K562 (cell line): ENCODE data around the gene ITGAD. TPM values are rescaled to one million over a fixed set of nuclear protein-coding genes. Genes with fewer than 3 reads are reported as not detected.

ENCODE experiments used
- ATAC-seq: fragments of 200-7000 bp; cut with Tn5 transposase; 3 replicates; pipeline ENCODE4 v1.9.1; 2020; ENCODE audit warnings: moderate library complexity
- BruUV-seq: library from RNA; stranded (reverse); fragments of 400-500 nt; replicated peaks from 2 replicates; lab custom pipeline; 2021; lab: Mats Ljungman, UMichigan
- CTCF ChIA-PET: fragments of 300-600 bp; formaldehyde crosslinking; extraction: SDS; loops from one replicate; lab custom pipeline; 2021; ENCODE audit warnings: low intra/inter-chr PET ratio; lab: Yijun Ruan, JAX
- POLR2A ChIA-PET: fragments of 300-600, 350-650 bp; sonication (Branson Sonifier 250); formaldehyde crosslinking; extraction: SDS; loops from one replicate; lab custom pipeline; 2021; ENCODE audit warnings: antibody characterized with exemption, inconsistent platforms; lab: Yijun Ruan, JAX
- DNase-seq, 4 experiments: peaks; one replicate each; pipeline versions ENCODE4 v3.0.0 to v3.0.0-alpha.2; 2011 to 2018; ENCODE audit warnings: low spot score in 3 of 4, mixed read lengths in 3 of 4; ENCODE audit errors: extremely low read depth in 1 of 4
- FAIRE-seq: peaks from 2 replicates; lab custom pipeline; 2011; peaks lifted over from hg19 to GRCh38; lab: Jason Lieb, UNC
- H2AFZ ChIP-seq: 2 replicates; pipeline ENCODE4 v1.6.0; 2011; ENCODE audit warnings: low read depth, low read length, control low read depth, inconsistent platforms
- H3K27ac ChIP-seq: fragments of 200-600 bp; 3 replicates; pipeline ENCODE4 v1.8.0; 2011; ENCODE audit warnings: low read depth, mild to moderate bottlenecking, control low read depth, inconsistent platforms, low read length, moderate library complexity, mixed read lengths; ENCODE audit errors: extremely low read depth
- H3K27me3 ChIP-seq, 2 experiments: fragments of 300-600 bp in 1 of 2; 2 replicates in 1 of 2; 3 replicates in 1 of 2; pipeline versions ENCODE4 v1.6.0 to v1.8.0; 2011; ENCODE audit warnings: inconsistent platforms in 2 of 2, low read length in 2 of 2, mild to moderate bottlenecking in 1 of 2, mixed read lengths in 1 of 2, moderate library complexity in 1 of 2; ENCODE audit not compliant: control insufficient read depth in 2 of 2, insufficient read depth in 2 of 2
- H3K36me3 ChIP-seq: fragments of 300-600 bp; 3 replicates; pipeline ENCODE4 v1.8.0; 2011; ENCODE audit warnings: mild to moderate bottlenecking, low read length, inconsistent platforms; ENCODE audit not compliant: control insufficient read depth, insufficient read depth
- H3K4me1 ChIP-seq, 2 experiments: fragments of 200-600 bp in 1 of 2; replicated peaks in 1 of 2; 2 replicates in 1 of 2; 3 replicates in 1 of 2; pipeline versions ENCODE4 v1.5.1 to v1.8.0; 2011; ENCODE audit warnings: inconsistent platforms in 2 of 2, low read length in 2 of 2, mild to moderate bottlenecking in 1 of 2, mixed read lengths in 1 of 2, moderate library complexity in 1 of 2; ENCODE audit not compliant: control insufficient read depth in 2 of 2, insufficient read depth in 2 of 2
- H3K4me2 ChIP-seq: 2 replicates; pipeline ENCODE4 v1.6.1; 2011; ENCODE audit warnings: low read length, control low read depth, inconsistent platforms, mixed read lengths; ENCODE audit not compliant: insufficient read depth
- H3K4me3 ChIP-seq: fragments of 200-600 bp; sonication (generic), shearing (Covaris generic); 2 replicates; pipeline ENCODE4 v1.5.1; 2016; ENCODE audit warnings: control low read depth, inconsistent platforms
- H3K79me2 ChIP-seq: fragments of 200-600 bp; 3 replicates; pipeline ENCODE4 v1.8.0; 2011; ENCODE audit warnings: low read length, inconsistent platforms; ENCODE audit not compliant: control insufficient read depth, insufficient read depth
- H3K9ac ChIP-seq, 2 experiments: 2 replicates each; pipeline versions ENCODE4 v1.6.0 to v1.6.1; 2011; ENCODE audit warnings: low read depth in 2 of 2, low read length in 2 of 2, control low read depth in 1 of 2, inconsistent platforms in 1 of 2, mild to moderate bottlenecking in 1 of 2, mixed read lengths in 1 of 2; ENCODE audit not compliant: insufficient read depth in 1 of 2
- H3K9me1 ChIP-seq: one replicate; pipeline ENCODE4 v1.6.0; 2011; ENCODE audit warnings: inconsistent platforms, mild to moderate bottlenecking, low read length, moderate library complexity; ENCODE audit not compliant: control insufficient read depth, insufficient read depth
- H3K9me3 ChIP-seq: replicated peaks from 2 replicates; pipeline ENCODE4 v1.5.1; 2011; ENCODE audit warnings: low read depth, low read length, inconsistent platforms; ENCODE audit not compliant: control insufficient read depth, insufficient read depth
- H4K20me1 ChIP-seq: replicated peaks from 2 replicates; pipeline ENCODE4 v1.6.1; 2011; ENCODE audit warnings: low read length, inconsistent platforms, mixed read lengths; ENCODE audit not compliant: control insufficient read depth, insufficient read depth
- ATF3 ChIP-seq, 2 experiments: fragments of 450-650 bp in 1 of 2; sonication (generic) in 1 of 2; formaldehyde crosslinking in 1 of 2; IDR thresholded peaks in 1 of 2; conservative IDR thresholded peaks in 1 of 2; 2 replicates each; pipeline versions ENCODE4 v1.6.1 to v1.8.1; 2016 to 2023; ENCODE audit warnings: mild to moderate bottlenecking in 2 of 2, moderate library complexity in 2 of 2, inconsistent platforms in 1 of 2, missing genetic modification reagents in 1 of 2
- CXXC5 ChIP-seq: fragments of 250-450 bp; sonication (Bioruptor Pico); IDR thresholded peaks from 2 replicates; pipeline ENCODE4 v1.8.0; 2022; ENCODE audit warnings: inconsistent platforms, mild to moderate bottlenecking, moderate library complexity
- DEAF1 ChIP-seq: fragments of 450-650 bp; formaldehyde crosslinking; IDR thresholded peaks from 2 replicates; pipeline ENCODE4 v1.4.0; 2020; ENCODE audit warnings: mild to moderate bottlenecking, moderate library complexity
- NFRKB ChIP-seq: fragments of 450-650 bp; IDR thresholded peaks from 2 replicates; pipeline ENCODE4 v1.6.1; 2016; ENCODE audit warnings: low read depth
- PREB ChIP-seq: sonication (generic); formaldehyde crosslinking; IDR thresholded peaks from 2 replicates; pipeline ENCODE4 v1.8.1; 2023; ENCODE audit warnings: mild to moderate bottlenecking, missing genetic modification reagents
- SIX5 ChIP-seq, 2 experiments: IDR thresholded peaks; 2 replicates each; pipeline ENCODE4 v1.6.1; 2011; ENCODE audit warnings: low read length in 2 of 2, borderline replicate concordance in 1 of 2, low read depth in 1 of 2, mild to moderate bottlenecking in 1 of 2, moderate library complexity in 1 of 2; ENCODE audit not compliant: insufficient read depth in 1 of 2
- THRAP3 ChIP-seq: fragments of 450-650 bp; IDR thresholded peaks from 2 replicates; pipeline ENCODE4 v1.6.1; 2016; ENCODE audit warnings: mild to moderate bottlenecking, inconsistent platforms, borderline replicate concordance
- ZFX ChIP-seq: sonication (generic); formaldehyde crosslinking; IDR thresholded peaks from 2 replicates; pipeline ENCODE4 v1.8.0; 2022; ENCODE audit warnings: mild to moderate bottlenecking, missing genetic modification reagents, moderate library complexity
- ZMIZ1 ChIP-seq, 2 experiments: fragments of 150-350 bp in 1 of 2; IDR thresholded peaks; 2 replicates each; pipeline ENCODE4 v1.6.1; 2012 to 2016; ENCODE audit warnings: low read depth in 2 of 2, low read length in 2 of 2, mild to moderate bottlenecking in 1 of 2, moderate library complexity in 1 of 2
- ZNF184 ChIP-seq: sonication (generic); formaldehyde crosslinking; IDR thresholded peaks from 2 replicates; pipeline ENCODE4 v1.5.0; 2020; ENCODE audit warnings: missing genetic modification reagents
- WGBS: fragments of 100-300 bp; shearing (Covaris generic); methylation state at CpG from one replicate; pipeline ENCODE4 v1.1.6; 2016; ENCODE audit warnings: low coverage, mixed read lengths; ENCODE audit not compliant: insufficient coverage; ENCODE audit errors: missing lambda C conversion rate; 5-methylcytosine and 5-hydroxymethylcytosine counted together
- in situ Hi-C: fragments of 300-500 bp; cut with MboI; formaldehyde crosslinking; loops from 4 replicates; pipeline ENCODE4 v1.15.0; 2018; ENCODE audit warnings: inconsistent platforms, mixed read lengths
- intact Hi-C: fragments of 100-400 bp; cut with micrococcal nuclease; formaldehyde crosslinking; loops from 2 replicates; pipeline ENCODE4 v1.14.2; 2022
- polyA plus RNA-seq, 8 experiments: library from polyadenylated mRNA; depleted of rRNA in 4 of 8; stranded (reverse) in 5 of 8; unstranded in 3 of 8; fragments of >200 nt; fragmentation: Nextera tagmentation in 2 of 8; fragmentation: Illumina TruSeq in 1 of 8; extraction: Ambion mirVana in 2 of 8; extraction: Trizol in 1 of 8; gene quantifications; 2 replicates each; pipeline versions ENCODE4 v1.2.1 to v1.2.3, GENCODE V29; 2011 to 2014; ENCODE audit warnings: inconsistent platforms in 1 of 8, missing spikeins in 1 of 8
- total RNA-seq, 7 experiments: library from RNA; depleted of rRNA in 6 of 7; stranded (reverse); fragments of >200 nt in 6 of 7; fragmentation: Illumina TruSeq in 2 of 7; extraction: Trizol in 2 of 7; gene quantifications; 2 replicates each; pipeline versions ENCODE4 v1.2.1 to v1.2.3, GENCODE V29; 2011 to 2021; ENCODE audit warnings: low replicate concordance in 1 of 7

The ITGAD gene
- total and polyA plus RNA-seq, 9 of the 15 experiments (the other 6 are each of a cell fraction or from before 2014, with no cell fraction given), result not detected

- H3K9ac ChIP-seq, result peak within 1 kb of the TSS in 1 of 2 experiments; percentile 68; a peak in 1 of 4 replicates
- in situ Hi-C loops, result no loop called here
- 2% methylated on average over 10 of the region's 10 CpGs for WGBS
- CTCF ChIA-PET, result no interaction called here
- no peaks in the 10 kb centered on the region for H3K79me2 ChIP-seq
- intact Hi-C loops, result no loop called here
- H4K20me1 ChIP-seq, result no peaks in the 10 kb centered on the region
- no peak within 1 kb of the TSS for H2AFZ ChIP-seq
- no TSS peak for BruUV-seq
- H3K9me1 ChIP-seq, result no peaks in the 10 kb centered on the region
- no peak within 1 kb of the TSS for H3K4me3 ChIP-seq
- ATAC-seq, result peak; percentile 81
- peak; percentile 77 to 79 (median 78) for DNase-seq
- peak; percentile 64 for FAIRE-seq
- H3K9me3 ChIP-seq, result no peaks in the 10 kb centered on the region
- peaks cover 0 to 15% of the 10 kb centered on the region in 2 experiments; a peak in 2 of 5 replicates for H3K27me3 ChIP-seq
- H3K4me2 ChIP-seq, result 0 out of 2 replicates have a peak within 1 kb of the TSS, but pooled peaks have one; percentile 21
- POLR2A ChIA-PET, result no interaction called here
- H3K36me3 ChIP-seq, result no peaks in the 10 kb centered on the region
- H3K4me1 ChIP-seq, result peaks cover 2 to 30% of the 10 kb centered on the region in 2 experiments; a peak in 3 of 5 replicates
- H3K27ac ChIP-seq, result no peak within 1 kb of the TSS
- no peak for TF ChIP-seq ZNF184
- TF ChIP-seq ATF3 (IDR thresholded peaks at IDR 0.05), result peak; percentile 86
- no peak for TF ChIP-seq ATF3 (CRISPR knock-in tag; conservative IDR thresholded peaks at IDR 0.05)
- TF ChIP-seq CXXC5, result 0 out of 2 replicates have a peak, but pooled peaks have one; percentile 12
- no peak for TF ChIP-seq THRAP3
- TF ChIP-seq ZMIZ1 (IDR thresholded peaks at IDR 0.05; ENCODE audit: low read depth in 2 of 2, low read length in 2 of 2), result no peak
- TF ChIP-seq PREB (CRISPR knock-in tag), result no peak
- TF ChIP-seq ZFX (CRISPR knock-in tag), result no peak
- TF ChIP-seq DEAF1 (CRISPR knock-in tag), result no peak
- TF ChIP-seq SIX5 (IDR thresholded peaks at IDR 0.05; ENCODE audit: borderline replicate concordance in 1 of 2, insufficient read depth in 1 of 2, low read depth in 1 of 2, low read length in 2 of 2), result no peak
- TF ChIP-seq NFRKB, result no peak
Observed at GRCh38 chr16:31354394-31355291, 38.5 kb upstream of the ITGAD start, which contains the start of gene ITGAX. TSS of gene ITGAX (plus strand) at chr16:31355176. CDS start at chr16:31355255, 79 bp downstream.
